T1000 (cell line): ENCODE results near the gene GYPC.
"Not testable (repeated sequence)": the region's sequence is repeated elsewhere in the genome, so short reads cannot be mapped to it uniquely, and the experiment has no call there.

Source experiments
- DNase-seq: peaks from one replicate; lab custom pipeline; 2025; ENCODE audit warnings: mixed read lengths; lab: John Stamatoyannopoulos, UW

GYPC gene

GRCh38 chr2:126699716-126700581 is 44.0 kb downstream of the GYPC start:
- no peak for DNase-seq

GRCh38 chr2:126700677-126701076 is 44.7 kb downstream of the GYPC start:
- no peak for DNase-seq

GRCh38 chr2:126703311-126703710 is 47.4 kb downstream of the GYPC start:
- no peak for DNase-seq

GRCh38 chr2:126704434-126705160 is 48.6 kb downstream of the GYPC start:
- DNase-seq: no peak

GRCh38 chr2:126707191-126707590 is 51.2 kb downstream of the GYPC start:
- no peak for DNase-seq

GRCh38 chr2:126707941-126708340 is 52.0 kb downstream of the GYPC start:
- DNase-seq: no peak

GRCh38 chr2:126714191-126714965 is 58.4 kb downstream of the GYPC start:
- no peak for DNase-seq

- no peak for DNase-seq
Measured at GRCh38 chr2:126715111-126715510, 59.2 kb downstream of the GYPC start.

- DNase-seq: no peak
Measured at GRCh38 chr2:126715576-126716406, 59.8 kb downstream of the GYPC start.

- not testable (repeated sequence) for DNase-seq
Measured at GRCh38 chr2:126717277-126717676, 61.3 kb downstream of the GYPC start.

- no peak for DNase-seq
Measured at GRCh38 chr2:126717928-126718327, 62.0 kb downstream of the GYPC start.

- no peak for DNase-seq
Measured at GRCh38 chr2:126719191-126719832, 63.4 kb downstream of the GYPC start.

- no peak for DNase-seq
Measured at GRCh38 chr2:126719833-126720351, 63.9 kb downstream of the GYPC start.

- DNase-seq: no peak
Measured at GRCh38 chr2:126720638-126721037, 64.7 kb downstream of the GYPC start.

- DNase-seq: no peak
Measured at GRCh38 chr2:126722081-126722480, 66.1 kb downstream of the GYPC start.

- DNase-seq: no peak
Measured at GRCh38 chr2:126722546-126722945, 66.6 kb downstream of the GYPC start.

GRCh38 chr2:126723281-126723815 is 67.4 kb downstream of the GYPC start:
- DNase-seq: no peak

GRCh38 chr2:126725580-126725979 is 69.6 kb downstream of the GYPC start:
- no peak for DNase-seq

GRCh38 chr2:126729896-126730295 is 73.9 kb downstream of the GYPC start:
- no peak for DNase-seq

- no peak for DNase-seq
Measured at GRCh38 chr2:126730655-126731054, 74.7 kb downstream of the GYPC start.

- no peak for DNase-seq
Measured at GRCh38 chr2:126731353-126731752, 75.4 kb downstream of the GYPC start.
